NCI-H1930 (cell line): ENCODE measurements around the gene DGCR2.

Experiments used
- DNase-seq, 2 experiments: peaks; one replicate each; lab custom pipeline; 2025; lab: John Stamatoyannopoulos, UW

Gene DGCR2

DNA sequence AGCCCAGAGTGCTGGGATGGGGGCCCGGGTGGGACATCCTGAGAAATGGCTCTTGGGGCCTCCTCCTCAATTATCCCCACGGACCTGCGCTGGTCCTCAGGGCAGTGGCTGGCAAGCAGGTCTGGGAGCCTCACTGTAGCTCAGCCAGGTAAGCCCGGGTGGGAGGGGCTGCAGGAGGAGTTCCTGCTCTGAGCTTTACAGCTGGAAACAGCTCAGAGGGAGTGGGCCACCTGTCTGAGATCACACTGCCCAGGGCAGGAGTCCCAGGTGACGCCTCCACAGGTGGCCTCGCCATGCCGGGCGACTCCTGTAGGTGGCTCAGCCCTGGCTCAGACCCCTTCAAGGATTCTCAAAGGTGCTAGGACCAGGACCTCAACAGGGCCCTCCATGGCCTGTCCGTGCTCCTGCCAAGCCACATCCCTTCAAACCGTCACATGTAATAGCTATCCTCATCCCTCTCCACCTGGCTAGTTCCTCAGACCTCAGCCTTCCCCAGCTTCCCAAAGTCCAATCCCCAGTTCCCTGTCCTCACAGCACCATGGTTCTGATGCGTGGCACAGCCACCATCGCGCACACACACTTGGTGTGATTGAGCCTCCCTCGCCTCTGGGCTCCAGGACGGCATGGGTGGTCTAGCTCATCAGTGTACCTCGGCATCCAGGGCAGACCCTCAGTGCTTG, 5.3 kb upstream of the DGCR2 start:
- no peak for DNase-seq

DNA sequence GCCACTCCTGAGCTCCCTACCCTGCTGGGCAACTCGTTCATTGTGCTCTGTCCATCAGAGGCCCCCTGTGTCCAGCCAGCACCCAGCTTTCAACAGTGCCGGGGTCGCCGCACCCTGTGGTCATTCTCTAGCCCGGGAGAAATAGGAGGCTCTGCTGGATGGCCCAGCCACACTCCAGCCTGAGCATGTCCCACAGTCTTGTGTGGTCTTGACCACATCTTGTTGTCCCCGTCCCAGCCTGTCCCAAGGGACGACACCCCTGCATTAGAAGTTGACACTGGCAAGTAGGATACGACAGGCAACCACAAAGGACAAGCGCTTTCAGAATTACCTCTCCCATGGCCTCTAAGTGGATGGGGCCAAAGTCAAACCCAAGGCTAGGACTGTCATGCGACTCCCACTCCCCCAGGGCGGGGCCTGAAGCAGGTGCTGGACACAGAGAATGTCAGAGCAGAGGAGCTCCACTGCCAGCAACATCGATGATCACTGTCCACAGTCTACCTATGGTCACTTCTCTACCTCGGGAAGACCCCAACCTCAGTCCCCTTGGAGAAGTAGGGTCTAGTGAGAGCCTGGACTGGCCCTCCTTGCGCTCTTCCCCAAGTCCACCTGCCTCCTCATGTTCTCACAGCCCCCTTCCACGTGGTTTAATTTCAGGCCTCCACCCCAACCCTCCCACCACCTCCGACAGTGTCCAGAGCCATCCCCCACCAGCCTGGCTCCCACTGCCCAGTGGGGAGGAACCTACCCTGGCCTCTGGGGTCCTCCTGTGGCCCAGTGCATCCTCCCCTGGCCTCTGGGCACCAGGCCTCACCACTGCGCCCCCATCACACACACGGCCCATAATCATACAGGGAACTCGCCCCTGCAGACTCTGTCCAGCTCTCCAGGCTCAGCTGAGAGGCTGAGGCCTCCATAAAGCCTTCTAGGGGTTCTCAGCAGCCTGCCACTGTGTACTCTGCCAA, 4.4 kb upstream of the DGCR2 start:
- DNase-seq: no peak

- no peak for DNase-seq
Observed at GRCh38 chr22:19125474-19126308, 3.5 kb upstream of the DGCR2 start.

DNA sequence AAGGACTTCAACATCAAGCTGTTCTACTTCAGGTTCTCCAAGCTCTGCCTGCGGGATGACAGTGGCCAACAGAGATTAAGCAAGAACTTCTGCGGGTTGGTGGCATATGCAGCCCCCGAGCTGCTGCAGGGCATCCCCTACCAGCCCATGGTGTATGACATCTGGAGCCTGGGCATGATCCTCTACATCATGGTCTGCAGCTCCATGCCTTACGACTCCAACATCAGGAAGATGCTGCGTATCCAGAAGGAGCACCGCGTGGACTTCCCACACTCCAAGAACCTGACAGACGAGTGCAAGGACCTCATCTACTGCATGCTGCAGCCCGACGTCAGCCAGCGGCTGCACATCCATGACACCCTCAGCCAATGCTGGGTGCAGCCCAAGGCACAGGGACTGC, 2.8 kb upstream of the DGCR2 start:
- no peak for DNase-seq

DNA sequence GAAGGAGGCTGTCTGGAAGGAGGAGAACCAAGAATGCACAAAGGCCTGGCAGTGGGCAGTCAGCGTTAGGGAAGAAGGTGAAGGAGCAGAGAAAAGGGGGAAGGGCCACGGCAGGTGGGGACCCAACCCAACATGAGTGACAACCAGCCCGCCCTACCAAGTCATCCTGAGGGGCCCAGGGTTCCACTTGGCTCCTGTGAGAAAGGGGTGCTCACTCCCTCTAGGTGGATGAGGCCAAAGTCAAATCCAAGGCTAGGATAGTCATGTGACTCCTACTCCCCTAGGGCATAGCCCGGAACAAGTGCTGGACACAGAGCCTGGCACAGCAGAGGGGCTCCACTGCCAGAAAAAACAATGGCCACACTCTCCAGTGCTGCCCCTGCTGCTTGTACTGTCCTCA, 2.2 kb upstream of the DGCR2 start:
- no peak for DNase-seq

GRCh38 chr22:19123936-19124335, 1.7 kb upstream of the DGCR2 start:
- DNase-seq: no peak

GRCh38 chr22:19122752-19123492, 710 bp upstream of the DGCR2 start:
- DNase-seq: no peak

DNA sequence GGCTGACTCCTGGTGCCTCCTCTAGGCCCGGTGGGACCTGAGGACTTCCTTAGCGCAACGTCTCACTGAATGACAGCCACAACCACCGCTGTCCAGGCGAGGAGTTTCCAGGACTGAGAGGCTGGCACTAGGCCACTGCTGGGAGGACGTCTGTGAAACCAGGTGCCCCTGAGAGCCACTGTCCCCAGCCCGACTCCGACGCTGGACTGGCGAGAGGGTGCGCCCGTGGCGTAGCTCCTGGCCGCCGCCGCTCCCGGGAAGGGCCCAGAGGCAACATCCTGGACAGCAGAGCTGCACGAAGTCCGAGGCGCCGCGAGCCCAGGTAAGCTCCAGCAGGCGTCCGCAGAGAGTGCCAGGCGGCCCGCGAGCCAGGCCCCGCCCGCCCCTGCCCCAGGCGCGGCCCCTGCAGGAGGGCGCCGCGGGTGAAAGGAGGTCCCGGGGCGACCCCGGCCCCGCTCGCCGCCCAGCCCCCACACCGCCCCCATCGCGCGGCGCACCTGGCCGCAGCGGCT, 525 bp downstream of the DGCR2 start:
- DNase-seq: no peak

DNA sequence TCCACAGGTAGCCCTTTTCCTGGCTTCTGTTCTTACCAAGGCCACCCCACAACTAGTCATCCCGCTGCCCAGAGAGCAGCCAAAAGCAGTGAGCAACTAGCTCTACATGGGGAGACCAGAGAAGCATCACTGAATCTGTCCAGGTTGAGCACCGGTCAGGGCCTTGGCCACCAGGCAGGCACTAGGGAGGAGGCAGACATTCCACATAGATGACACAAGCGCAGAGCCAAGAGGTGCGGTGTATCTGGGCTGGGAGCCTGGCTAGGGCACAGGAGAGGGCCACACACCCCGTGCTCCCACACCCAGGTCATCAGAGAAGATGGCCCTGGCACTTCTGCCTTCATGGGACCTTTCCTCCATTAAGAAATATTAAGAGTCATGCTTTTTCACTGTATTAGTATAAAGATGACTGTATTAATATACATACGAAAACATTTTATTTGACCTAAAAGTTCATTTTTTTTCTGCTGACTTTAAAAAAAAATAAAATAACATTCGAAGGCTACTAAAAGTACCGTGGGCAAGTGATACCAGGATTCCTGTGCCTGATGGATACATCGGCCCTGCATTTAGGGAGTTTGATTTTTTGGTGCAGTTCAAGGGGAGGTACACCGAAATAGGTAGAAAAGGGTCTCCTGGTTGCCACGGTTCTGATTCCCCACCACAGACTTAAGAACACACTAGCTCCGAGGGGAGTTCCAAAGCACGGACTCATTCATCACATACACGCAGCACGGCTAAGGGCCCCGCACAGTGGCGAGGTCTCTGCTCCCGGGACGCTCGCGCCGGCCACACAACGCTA, 1.2 kb downstream of the DGCR2 start:
- no peak for DNase-seq

DNA sequence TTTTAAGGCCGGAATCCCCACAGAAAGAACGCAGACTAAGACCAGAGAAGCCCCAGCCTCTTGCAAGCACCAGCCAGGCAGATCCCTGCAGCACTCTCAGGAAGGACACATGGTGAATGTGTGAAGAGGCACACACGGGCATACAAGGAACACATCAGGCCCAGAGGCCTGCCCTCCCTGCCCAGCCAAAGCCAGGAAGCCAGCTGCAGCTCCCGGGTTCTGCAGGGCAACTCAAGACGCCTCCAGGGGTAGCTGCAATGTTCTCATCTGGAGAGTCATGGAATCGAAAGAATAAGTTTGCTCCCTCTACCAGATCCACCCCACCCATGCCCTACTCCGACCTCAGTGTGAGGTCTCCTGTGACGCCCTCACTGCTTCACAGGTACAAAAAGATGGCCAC, 2.3 kb downstream of the DGCR2 start:
- DNase-seq: no peak

DNA sequence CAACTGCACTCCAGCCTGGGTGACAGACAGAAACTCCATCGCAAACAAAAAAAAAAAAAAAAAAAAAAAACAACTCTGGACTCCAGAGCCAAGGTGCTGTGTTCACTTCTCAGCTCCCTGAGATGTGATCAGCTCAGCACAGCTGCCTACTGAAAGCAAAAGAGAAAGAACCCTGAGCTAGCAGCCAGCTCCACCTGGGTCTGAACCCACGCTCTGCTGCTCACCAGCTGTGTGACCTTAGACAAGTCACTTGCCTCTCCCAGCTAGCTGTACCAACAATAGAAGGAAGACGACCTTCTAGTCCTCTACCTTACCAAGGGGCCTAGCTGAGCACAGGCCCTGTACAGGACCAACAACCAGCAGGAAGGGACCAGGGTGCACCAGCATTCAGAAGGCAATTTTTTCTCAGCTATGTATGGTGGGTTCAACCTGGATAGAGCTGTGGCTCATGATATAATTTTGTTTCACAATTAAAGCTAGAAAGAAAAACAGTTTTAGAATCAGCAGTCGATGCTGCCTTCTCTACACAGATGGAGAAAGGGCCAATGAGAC, 3.8 kb downstream of the DGCR2 start:
- DNase-seq: no peak

GRCh38 chr22:19117111-19117512, 5.1 kb downstream of the DGCR2 start:
- no peak for DNase-seq

DNA sequence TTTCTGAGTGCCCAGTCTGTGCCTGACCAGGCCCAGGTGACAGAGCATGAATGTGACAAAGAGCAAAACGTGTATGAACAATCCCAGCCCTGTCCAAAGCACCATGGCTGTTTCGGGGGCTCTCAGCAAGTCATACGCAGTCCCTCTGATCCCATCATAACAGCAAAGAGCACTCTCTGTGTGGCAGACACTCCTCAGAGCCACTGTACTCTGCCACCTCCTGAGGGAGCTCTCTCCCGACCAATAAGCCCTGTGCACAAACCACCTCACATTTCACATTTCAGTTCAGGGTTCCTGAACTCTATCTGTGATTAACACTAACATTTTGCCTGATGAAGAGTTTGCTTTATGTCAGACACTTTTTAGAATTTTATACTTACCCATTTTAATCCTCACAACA, 6.6 kb downstream of the DGCR2 start:
- no peak for DNase-seq

- no peak for DNase-seq
Observed at GRCh38 chr22:19114984-19115552, 7.1 kb downstream of the DGCR2 start.

GRCh38 chr22:19113429-19113828, 8.8 kb downstream of the DGCR2 start:
- no peak for DNase-seq

GRCh38 chr22:19111584-19111983, 10.6 kb downstream of the DGCR2 start:
- DNase-seq: no peak

DNA sequence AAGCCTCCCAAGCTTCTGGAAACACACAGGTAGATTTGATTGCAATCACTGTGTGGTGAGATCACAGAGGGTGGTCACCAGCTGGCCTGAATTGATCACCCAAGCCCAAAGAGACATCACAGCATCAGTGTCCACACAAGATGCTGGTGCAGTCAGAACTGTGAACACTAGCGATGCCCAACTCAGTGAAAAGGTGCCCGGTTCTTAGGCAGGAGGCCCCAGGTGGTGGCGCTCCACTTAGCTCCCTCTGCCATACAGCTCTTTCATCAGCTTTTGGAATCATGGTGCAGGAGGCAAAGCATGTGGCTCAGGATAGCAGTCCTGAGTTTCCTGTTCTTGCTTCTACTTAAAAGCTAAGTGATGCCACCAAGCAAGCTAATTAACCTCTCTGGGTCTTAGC, 11.1 kb downstream of the DGCR2 start:
- DNase-seq: no peak

- DNase-seq: no peak
Observed at GRCh38 chr22:19110646-19111045, 11.6 kb downstream of the DGCR2 start.

- no peak for DNase-seq
Observed at GRCh38 chr22:19110064-19110458, 12.2 kb downstream of the DGCR2 start.
